K562 (cell line): ENCODE data around the gene COL23A1. TPM values are rescaled to one million over a fixed set of nuclear protein-coding genes. Genes with fewer than 3 reads are reported as not detected.

Experiments
- ATAC-seq: fragments of 200-7000 bp; cut with Tn5 transposase; 3 replicates; pipeline ENCODE4 v1.9.1; 2020; ENCODE audit warnings: moderate library complexity
- BruUV-seq: library from RNA; stranded (reverse); fragments of 400-500 nt; replicated peaks from 2 replicates; lab custom pipeline; 2021; lab: Mats Ljungman, UMichigan
- CTCF ChIA-PET: fragments of 300-600 bp; formaldehyde crosslinking; extraction: SDS; loops from one replicate; lab custom pipeline; 2021; ENCODE audit warnings: low intra/inter-chr PET ratio; lab: Yijun Ruan, JAX
- POLR2A ChIA-PET: fragments of 300-600, 350-650 bp; sonication (Branson Sonifier 250); formaldehyde crosslinking; extraction: SDS; loops from one replicate; lab custom pipeline; 2021; ENCODE audit warnings: antibody characterized with exemption, inconsistent platforms; lab: Yijun Ruan, JAX
- DNase-seq, 4 experiments: peaks; one replicate each; pipeline versions ENCODE4 v3.0.0 to v3.0.0-alpha.2; 2011 to 2018; ENCODE audit warnings: low spot score in 3 of 4, mixed read lengths in 3 of 4; ENCODE audit errors: extremely low read depth in 1 of 4
- FAIRE-seq: peaks from 2 replicates; lab custom pipeline; 2011; peaks lifted over from hg19 to GRCh38; lab: Jason Lieb, UNC
- H2AFZ ChIP-seq: 2 replicates; pipeline ENCODE4 v1.6.0; 2011; ENCODE audit warnings: low read depth, low read length, control low read depth, inconsistent platforms
- H3K27ac ChIP-seq: fragments of 200-600 bp; 3 replicates; pipeline ENCODE4 v1.8.0; 2011; ENCODE audit warnings: low read depth, mild to moderate bottlenecking, control low read depth, inconsistent platforms, low read length, moderate library complexity, mixed read lengths; ENCODE audit errors: extremely low read depth
- H3K27me3 ChIP-seq, 2 experiments: fragments of 300-600 bp in 1 of 2; 2 replicates in 1 of 2; 3 replicates in 1 of 2; pipeline versions ENCODE4 v1.6.0 to v1.8.0; 2011; ENCODE audit warnings: inconsistent platforms in 2 of 2, low read length in 2 of 2, mild to moderate bottlenecking in 1 of 2, mixed read lengths in 1 of 2, moderate library complexity in 1 of 2; ENCODE audit not compliant: control insufficient read depth in 2 of 2, insufficient read depth in 2 of 2
- H3K36me3 ChIP-seq: fragments of 300-600 bp; 3 replicates; pipeline ENCODE4 v1.8.0; 2011; ENCODE audit warnings: mild to moderate bottlenecking, low read length, inconsistent platforms; ENCODE audit not compliant: control insufficient read depth, insufficient read depth
- H3K4me1 ChIP-seq, 2 experiments: fragments of 200-600 bp in 1 of 2; replicated peaks in 1 of 2; 2 replicates in 1 of 2; 3 replicates in 1 of 2; pipeline versions ENCODE4 v1.5.1 to v1.8.0; 2011; ENCODE audit warnings: inconsistent platforms in 2 of 2, low read length in 2 of 2, mild to moderate bottlenecking in 1 of 2, mixed read lengths in 1 of 2, moderate library complexity in 1 of 2; ENCODE audit not compliant: control insufficient read depth in 2 of 2, insufficient read depth in 2 of 2
- H3K4me2 ChIP-seq: 2 replicates; pipeline ENCODE4 v1.6.1; 2011; ENCODE audit warnings: low read length, control low read depth, inconsistent platforms, mixed read lengths; ENCODE audit not compliant: insufficient read depth
- H3K4me3 ChIP-seq: fragments of 200-600 bp; sonication (generic), shearing (Covaris generic); 2 replicates; pipeline ENCODE4 v1.5.1; 2016; ENCODE audit warnings: control low read depth, inconsistent platforms
- H3K79me2 ChIP-seq: fragments of 200-600 bp; 3 replicates; pipeline ENCODE4 v1.8.0; 2011; ENCODE audit warnings: low read length, inconsistent platforms; ENCODE audit not compliant: control insufficient read depth, insufficient read depth
- H3K9ac ChIP-seq, 2 experiments: 2 replicates each; pipeline versions ENCODE4 v1.6.0 to v1.6.1; 2011; ENCODE audit warnings: low read depth in 2 of 2, low read length in 2 of 2, control low read depth in 1 of 2, inconsistent platforms in 1 of 2, mild to moderate bottlenecking in 1 of 2, mixed read lengths in 1 of 2; ENCODE audit not compliant: insufficient read depth in 1 of 2
- H3K9me1 ChIP-seq: one replicate; pipeline ENCODE4 v1.6.0; 2011; ENCODE audit warnings: inconsistent platforms, mild to moderate bottlenecking, low read length, moderate library complexity; ENCODE audit not compliant: control insufficient read depth, insufficient read depth
- H3K9me3 ChIP-seq: replicated peaks from 2 replicates; pipeline ENCODE4 v1.5.1; 2011; ENCODE audit warnings: low read depth, low read length, inconsistent platforms; ENCODE audit not compliant: control insufficient read depth, insufficient read depth
- H4K20me1 ChIP-seq: replicated peaks from 2 replicates; pipeline ENCODE4 v1.6.1; 2011; ENCODE audit warnings: low read length, inconsistent platforms, mixed read lengths; ENCODE audit not compliant: control insufficient read depth, insufficient read depth
- HBP1 ChIP-seq: fragments of 450-650 bp; formaldehyde crosslinking; IDR thresholded peaks from 2 replicates; pipeline ENCODE4 v1.4.0; 2022; ENCODE audit warnings: missing genetic modification characterization
- MGA ChIP-seq: fragments of 450-650 bp; IDR thresholded peaks from 2 replicates; pipeline ENCODE4 v1.6.1; 2016; ENCODE audit warnings: mild to moderate bottlenecking, moderate library complexity
- ZNF41 ChIP-seq: fragments of 250-450 bp; sonication (Bioruptor Pico); conservative IDR thresholded peaks from 2 replicates; pipeline ENCODE4 v1.4.0; 2020; ENCODE audit warnings: mild to moderate bottlenecking
- WGBS: fragments of 100-300 bp; shearing (Covaris generic); methylation state at CpG from one replicate; pipeline ENCODE4 v1.1.6; 2016; ENCODE audit warnings: low coverage, mixed read lengths; ENCODE audit not compliant: insufficient coverage; ENCODE audit errors: missing lambda C conversion rate; 5-methylcytosine and 5-hydroxymethylcytosine counted together
- in situ Hi-C: fragments of 300-500 bp; cut with MboI; formaldehyde crosslinking; loops from 4 replicates; pipeline ENCODE4 v1.15.0; 2018; ENCODE audit warnings: inconsistent platforms, mixed read lengths
- intact Hi-C: fragments of 100-400 bp; cut with micrococcal nuclease; formaldehyde crosslinking; loops from 2 replicates; pipeline ENCODE4 v1.14.2; 2022
- polyA plus RNA-seq, 8 experiments: library from polyadenylated mRNA; depleted of rRNA in 4 of 8; stranded (reverse) in 5 of 8; unstranded in 3 of 8; fragments of >200 nt; fragmentation: Nextera tagmentation in 2 of 8; fragmentation: Illumina TruSeq in 1 of 8; extraction: Ambion mirVana in 2 of 8; extraction: Trizol in 1 of 8; gene quantifications; 2 replicates each; pipeline versions ENCODE4 v1.2.1 to v1.2.3, GENCODE V29; 2011 to 2014; ENCODE audit warnings: inconsistent platforms in 1 of 8, missing spikeins in 1 of 8
- total RNA-seq, 7 experiments: library from RNA; depleted of rRNA in 6 of 7; stranded (reverse); fragments of >200 nt in 6 of 7; fragmentation: Illumina TruSeq in 2 of 7; extraction: Trizol in 2 of 7; gene quantifications; 2 replicates each; pipeline versions ENCODE4 v1.2.1 to v1.2.3, GENCODE V29; 2011 to 2021; ENCODE audit warnings: low replicate concordance in 1 of 7

The COL23A1 gene
- total and polyA plus RNA-seq, 9 of the 15 experiments (the other 6 are each of a cell fraction or from before 2014, with no cell fraction given): 0.09 TPM; not detected in 8

GRCh38 chr5:178438796-178439195, 151.4 kb downstream of the COL23A1 start:
- ATAC-seq: no peak
- Histone ChIP-seq H4K20me1 (no peaks in the 10 kb centered on the region), H3K9me1 (no peaks in the 10 kb centered on the region), H2AFZ (no peak overlapping the region), H3K9me3 (no peaks in the 10 kb centered on the region), H3K4me1 (peaks cover 6 to 24% of the 10 kb centered on the region in 2 experiments), H3K79me2 (no peaks in the 10 kb centered on the region), H3K27me3 (peaks cover 0 to 17% of the 10 kb centered on the region in 2 experiments; a peak in 4 of 5 replicates), H3K4me2 (no peak overlapping the region), H3K27ac (no peak overlapping the region), H3K9ac (no peak overlapping the region), H3K4me3 (no peak overlapping the region), H3K36me3 (no peaks in the 10 kb centered on the region)
- intact Hi-C loops: no loop called here
- in situ Hi-C loops: no loop called here
- CTCF ChIA-PET: no interaction called here
- no TSS peak for BruUV-seq
- no peak for FAIRE-seq
- no peak for DNase-seq
- WGBS: 29% methylated on average over 6 of the region's 6 CpGs
- TF ChIP-seq ZNF41 (CRISPR knock-in tag) (no peak), MGA (no peak), HBP1 (CRISPR knock-in tag) (no peak)
- POLR2A ChIA-PET: interaction anchor here (1.0 to 1.6 kb wide), 5 partner anchors 8 to 106 kb away, joined by 3 to 7 read pairs (median 3); no protein-coding TSS in a partner anchor
